CD4-positive, alpha-beta T cell treated with Interleukin-6 at 100 ng/mL for 8 hours (primary cell): Measurements from ENCODE around the gene PADI6.
A peak's percentile ranks its signal among the peaks of the same experiment; 100 is the strongest.
"Not testable (repeated sequence)": the region's sequence is repeated elsewhere in the genome, so short reads cannot be mapped to it uniquely, and the experiment has no call there.

Experiments used
- DNase-seq: peaks from one replicate; pipeline ENCODE4 v3.0.0-alpha.2; 2020; ENCODE audit warnings: mixed read lengths, low spot score

PADI6 gene

DNA sequence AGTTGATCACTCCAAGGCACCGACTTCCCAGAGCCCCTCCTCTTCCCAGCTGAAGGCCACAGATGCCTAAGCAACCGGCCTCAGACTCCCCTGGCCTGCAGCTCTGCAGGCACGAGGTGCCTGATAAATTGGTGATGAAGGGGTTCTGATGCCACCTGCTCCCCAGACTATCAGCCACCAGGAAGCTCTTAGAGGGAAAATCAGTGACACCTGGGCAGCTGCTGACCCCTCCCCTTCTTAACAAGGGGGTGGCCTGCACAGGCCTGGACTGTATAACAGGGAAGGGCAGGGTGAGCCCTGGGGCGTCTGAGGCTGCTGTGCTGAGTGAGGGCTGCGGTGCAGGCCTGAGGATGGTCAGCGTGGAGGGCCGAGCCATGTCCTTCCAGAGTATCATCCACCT is at the start of gene PADI6:
Gene PADI6, plus strand, starts transcription at position 301 of the 400 bp plus-strand sequence. Its CDS starts 50 bp downstream, at position 351.
- DNase-seq, result no peak

DNA sequence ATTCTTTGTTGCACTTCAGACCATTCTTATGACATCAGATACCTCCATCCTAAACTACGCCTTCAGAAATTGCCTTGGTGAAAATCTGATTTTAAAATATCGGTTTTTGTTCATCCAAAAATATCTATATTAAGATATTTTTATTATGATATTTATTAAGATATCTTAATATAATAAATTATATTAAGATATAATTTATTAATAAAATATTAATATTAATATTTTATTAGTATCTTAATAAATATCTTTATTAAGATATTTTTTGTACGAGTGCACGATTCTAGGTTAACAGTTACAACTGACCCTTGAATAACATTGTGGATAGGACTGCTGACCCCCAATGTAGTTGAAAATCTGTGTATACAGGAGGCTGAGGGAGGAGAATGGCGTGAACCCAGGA is 43.1 kb upstream of the PADI6 start:
- DNase-seq, result no peak

DNA sequence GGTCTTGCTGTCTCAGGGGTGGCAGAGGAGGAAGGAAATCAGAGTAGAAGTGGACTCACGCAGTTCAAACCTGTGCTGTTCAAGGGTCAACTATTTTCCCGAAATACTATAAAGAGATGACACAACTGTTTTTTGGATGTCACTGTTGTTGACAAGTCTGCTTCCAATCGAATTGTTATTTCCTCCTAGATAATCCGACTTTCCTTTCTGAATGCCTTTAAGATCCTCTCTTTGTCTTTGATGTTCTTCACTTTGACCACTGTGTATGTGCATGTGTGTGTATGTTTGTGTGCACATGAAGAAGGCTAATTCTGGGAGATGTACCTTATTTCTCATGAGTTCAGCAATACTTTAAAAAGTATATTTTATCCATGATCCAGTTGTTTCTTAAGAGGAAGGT is 42.4 kb upstream of the PADI6 start:
- DNase-seq, result no peak

DNA sequence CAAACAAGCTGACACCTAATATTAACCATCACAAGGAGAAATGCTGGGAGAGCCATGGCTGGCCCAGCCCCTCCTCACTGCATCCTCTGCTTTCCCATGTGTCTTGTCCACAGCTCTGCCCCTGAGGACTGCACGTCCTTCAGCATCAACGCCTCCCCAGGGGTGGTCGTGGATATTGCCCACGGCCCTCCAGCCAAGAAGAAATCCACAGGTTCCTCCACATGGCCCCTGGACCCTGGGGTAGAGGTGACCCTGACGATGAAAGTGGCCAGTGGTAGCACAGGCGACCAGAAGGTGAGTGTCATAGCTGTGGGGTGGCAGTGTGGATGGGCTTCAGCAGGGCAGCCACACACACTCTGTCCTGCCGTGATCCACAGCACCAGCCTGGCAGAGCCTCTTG is 41.1 kb upstream of the PADI6 start:
- no peak for DNase-seq

DNA sequence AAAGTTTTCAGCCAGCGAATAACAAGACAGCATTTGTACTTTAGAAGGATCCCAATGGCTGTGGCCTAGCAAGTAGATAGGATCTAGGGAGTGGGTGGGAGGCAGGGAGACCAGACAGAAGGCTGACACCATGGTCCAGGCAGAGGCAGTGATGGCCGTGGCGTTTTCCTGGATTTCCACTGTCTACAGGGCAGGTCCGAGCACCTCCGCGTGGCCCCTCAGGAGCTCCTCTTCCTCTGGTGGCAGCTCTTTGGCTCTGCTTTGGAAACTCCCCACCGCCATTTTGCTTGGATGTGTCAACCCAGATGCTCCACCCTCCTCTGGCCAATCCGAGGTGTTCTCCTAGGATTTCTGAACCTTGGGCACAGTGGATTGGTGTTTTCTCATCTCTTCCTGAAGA is 38.9 kb upstream of the PADI6 start:
- no peak for DNase-seq

DNA sequence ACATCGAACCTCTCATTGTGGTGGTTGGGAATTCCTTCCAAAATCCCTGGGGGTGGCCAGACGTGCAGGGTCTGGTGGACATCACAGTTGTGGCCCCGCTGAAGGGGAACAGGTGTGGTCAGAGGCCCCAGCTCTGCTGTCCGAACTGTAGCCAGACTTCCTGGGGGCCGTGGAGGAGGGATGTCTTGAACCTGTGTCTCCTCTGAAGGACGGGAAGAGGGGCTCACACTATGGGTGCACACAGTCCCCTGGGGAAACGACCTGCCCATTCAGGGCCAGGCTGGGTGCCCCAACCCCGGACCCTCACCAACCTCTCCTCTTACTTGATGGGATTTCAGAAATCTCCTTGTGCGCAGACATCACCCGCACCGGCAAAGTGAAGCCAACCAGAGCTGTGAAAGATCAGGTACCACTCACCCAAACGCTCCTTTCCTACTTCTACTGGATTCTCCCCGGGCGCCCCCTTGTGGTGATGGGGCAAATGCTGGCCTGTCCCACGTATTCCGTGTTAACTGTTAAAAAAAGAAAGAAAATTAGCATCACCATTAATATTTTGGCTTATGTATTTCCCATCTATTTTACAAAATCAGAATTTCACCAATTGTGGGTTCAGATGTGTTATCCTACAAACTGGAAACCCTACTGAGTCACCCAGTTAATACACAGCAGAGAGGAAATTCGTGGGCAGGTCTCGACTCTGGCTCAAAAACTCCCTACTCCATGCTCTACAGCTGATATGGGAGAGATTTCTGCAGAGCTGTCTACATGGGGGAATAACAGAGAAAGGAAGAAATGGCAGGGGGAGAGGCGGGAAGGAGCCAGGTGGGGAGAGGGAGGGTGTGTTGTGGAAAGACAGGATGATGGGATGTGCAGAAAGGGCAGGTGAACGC is 35.9 kb upstream of the PADI6 start:
- peak; percentile 33 for DNase-seq

DNA sequence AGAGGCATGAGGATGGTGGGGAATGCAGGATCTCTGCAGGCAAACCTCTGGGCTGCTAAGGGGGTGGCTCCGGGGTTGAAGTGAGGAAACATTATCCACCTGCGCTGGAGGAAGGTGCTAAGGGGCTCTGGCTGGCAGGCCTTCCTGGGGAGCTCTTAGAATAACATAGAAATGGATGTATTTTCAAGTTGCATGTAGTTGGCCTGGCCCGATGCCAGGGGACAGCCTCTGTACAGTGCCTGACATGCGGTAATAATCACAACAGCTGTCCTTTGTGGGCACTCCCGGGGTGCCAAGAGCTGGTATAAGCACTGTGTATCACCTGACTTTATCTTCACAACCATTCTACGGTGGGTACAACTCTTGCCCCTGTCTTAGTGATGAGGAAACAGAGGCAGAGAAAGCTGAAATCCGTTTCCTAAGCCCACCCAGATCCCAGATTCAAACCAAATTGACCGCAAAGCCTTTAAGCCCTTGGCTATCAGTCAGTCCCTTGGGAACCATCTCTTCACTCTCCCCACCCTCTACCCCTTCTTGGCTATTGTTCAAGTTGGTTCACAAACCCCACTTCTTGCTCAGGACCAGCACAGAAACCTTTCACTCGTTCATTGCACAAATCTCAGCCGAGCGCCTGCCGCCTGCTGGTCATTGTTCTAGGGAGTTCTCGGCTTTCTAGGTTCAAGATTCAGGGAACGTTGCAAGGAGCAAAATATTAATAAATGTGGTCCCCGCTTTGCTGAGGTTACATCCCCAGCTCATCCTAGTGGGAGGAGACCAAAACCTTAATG is 33.1 kb upstream of the PADI6 start:
- DNase-seq, result no peak

DNA sequence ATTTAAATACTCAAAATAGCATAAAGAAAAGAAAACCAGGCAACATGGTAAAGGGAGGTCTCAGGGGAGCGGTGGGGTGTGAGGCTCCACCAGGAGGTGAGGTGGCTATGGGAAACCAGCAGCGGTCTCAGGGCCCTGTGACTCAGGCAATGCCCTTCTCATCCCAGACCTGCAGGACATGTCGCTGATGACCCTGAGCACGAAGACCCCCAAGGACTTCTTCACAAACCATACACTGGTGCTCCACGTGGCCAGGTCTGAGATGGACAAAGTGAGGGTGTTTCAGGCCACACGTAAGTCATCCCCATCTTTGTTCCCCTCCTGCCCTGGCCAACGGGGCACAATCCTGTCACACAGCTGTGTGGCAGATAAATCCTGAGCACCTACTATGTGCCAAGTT is 32.5 kb upstream of the PADI6 start:
- DNase-seq, result no peak

DNA sequence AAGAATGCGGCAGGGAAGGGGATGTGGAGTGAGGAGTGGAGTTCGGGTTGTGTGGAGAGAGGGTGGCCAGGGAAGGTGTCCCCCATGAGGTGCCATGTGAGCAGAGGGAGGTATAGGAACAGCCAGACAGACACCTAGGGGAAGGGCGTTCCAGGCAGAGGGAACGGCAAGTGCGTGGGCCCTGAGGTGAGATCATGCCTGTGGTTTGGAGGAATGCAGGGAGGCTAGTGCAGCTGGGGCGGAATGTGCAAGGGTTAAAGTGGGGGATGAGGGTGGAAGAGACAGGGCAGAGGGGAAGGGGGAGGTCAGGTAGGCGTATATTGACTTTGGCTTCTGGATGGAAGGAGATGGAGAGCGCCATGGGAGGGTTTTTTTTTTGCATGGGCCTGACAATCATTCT is 31.6 kb upstream of the PADI6 start:
- DNase-seq, result no peak

DNA sequence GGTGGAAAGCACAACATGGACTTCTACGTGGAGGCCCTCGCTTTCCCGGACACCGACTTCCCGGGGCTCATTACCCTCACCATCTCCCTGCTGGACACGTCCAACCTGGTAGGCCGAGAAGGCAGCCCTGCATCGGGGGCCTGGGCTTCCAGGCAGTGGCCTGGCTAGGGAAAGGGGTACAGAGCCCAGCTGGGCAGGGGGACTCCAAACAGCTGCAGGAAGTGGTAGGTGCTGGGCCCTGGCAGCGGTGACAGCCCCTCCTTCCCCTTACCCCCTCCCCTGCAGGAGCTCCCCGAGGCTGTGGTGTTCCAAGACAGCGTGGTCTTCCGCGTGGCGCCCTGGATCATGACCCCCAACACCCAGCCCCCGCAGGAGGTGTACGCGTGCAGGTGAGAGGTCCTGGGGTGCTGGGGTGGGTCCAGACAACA is 30.0 kb upstream of the PADI6 start:
- DNase-seq, result no peak

DNA sequence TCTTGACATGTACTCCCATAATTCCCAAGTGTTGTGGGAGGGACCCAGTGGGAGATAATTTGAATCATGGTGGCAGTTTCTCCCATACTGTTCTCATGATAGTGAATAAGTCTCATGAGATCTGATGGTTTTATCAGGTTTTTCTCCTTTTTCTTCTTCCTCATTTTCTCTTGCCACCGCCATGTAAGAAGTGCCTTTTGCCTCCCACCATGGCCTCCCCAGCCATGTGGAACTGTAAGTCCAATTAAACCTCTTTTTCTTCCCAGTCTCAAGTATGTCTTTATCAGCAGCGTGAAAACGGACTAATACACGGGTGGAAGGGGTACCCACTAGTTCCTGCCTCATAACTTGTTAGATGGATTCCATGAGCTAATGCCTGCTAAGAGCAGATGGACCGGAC is 26.5 kb upstream of the PADI6 start:
- not testable (repeated sequence) for DNase-seq

DNA sequence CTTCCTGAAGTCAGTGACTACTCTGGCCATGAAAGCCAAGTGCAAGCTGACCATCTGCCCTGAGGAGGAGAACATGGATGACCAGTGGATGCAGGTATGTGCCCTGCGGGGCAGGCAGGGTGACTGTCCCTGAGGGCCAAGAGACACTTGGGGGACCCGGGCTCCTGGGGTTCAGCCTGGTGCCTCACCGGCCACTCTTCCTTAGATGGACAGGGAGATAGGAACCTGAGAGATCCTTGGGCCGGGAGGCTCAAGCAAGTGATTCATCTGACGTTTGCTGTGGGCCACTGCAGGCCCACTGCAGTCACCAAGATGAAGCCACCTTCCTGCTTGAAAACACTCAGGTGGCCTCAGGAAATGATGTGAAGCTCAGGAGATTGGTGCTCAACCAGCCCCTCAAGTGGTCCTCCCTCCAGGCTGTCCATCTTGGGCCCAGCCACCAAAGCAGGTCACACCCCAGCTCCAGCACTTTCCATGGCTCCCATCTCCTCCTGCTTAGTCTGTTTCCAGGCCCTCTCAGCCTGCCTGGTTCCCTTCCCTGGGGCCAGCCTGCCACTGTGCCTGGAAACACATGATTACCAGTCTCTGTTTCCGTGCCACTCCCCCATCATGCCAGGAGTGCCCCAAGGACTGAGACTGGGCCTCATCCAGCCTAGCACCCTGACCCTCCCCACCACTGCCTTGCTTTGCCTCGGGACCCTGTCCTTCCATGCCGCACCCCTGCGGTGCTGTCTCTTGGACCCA is 25.8 kb upstream of the PADI6 start:
- DNase-seq, result no peak

DNA sequence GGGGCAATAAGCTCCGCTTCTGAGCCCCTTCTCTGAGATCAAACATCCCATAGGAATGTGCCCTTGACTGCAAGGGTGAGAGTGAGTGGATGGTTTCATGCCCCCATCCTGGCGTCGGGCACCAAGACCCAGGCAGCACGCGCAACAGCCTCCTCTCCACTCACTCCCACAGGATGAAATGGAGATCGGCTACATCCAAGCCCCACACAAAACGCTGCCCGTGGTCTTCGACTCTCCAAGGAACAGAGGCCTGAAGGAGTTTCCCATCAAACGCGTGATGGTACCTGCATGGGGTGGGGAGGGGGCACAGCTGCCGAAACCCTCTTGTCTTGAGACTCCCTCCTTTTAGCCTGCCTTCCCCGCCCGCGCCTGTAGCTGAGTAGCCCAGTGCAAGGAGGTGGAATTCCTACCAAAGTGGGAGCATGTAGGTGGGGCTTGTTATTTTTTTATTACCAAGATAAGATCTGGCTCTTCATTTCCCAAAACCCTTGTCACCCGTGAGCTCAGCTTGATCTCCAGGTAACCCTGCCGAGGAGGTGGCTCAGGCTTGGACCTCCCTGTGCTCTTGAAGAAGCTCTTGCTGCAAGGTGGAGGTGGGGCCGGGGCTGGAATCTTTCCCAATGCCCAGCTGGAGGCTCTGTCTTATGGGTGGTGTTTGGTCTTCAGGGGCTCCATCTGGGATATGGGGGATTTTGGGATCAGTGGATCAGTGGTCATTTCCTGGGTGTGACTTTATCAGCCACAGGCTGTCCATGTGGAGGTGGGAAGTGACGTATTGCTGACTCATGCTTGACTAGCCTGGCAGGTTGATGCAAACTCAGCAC is 24.0 kb upstream of the PADI6 start:
- no peak for DNase-seq

DNA sequence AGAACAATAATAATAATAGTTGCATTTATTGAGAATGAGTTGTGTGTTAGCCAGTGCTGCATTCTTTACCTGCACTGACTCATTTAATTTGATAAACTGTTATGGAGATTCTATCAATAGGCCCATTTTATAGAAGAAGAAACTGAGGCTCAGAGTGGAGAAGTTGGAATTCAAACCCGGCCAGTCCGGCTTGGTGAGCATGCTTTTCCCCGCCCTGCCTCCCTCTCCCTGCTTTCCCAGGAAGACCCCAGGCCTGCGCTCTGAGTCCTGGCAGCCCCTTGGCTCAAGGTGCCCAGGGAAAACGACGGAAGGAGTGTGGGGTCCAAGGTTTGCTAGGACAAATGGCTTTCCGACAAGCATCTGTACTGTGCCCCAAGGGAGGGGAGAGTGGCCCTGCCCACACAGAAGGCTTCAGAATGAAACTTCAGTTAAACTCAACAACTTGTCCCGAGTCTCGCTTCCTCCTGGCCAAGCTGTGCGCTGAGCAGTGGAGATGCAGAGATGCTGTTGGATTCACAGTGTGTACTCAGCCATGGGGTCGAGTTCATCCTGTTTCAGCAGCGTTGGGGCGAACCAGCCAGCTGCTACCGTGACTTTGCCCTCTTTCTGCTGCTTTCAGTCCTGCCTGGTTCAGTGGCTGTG is 23.3 kb upstream of the PADI6 start:
- DNase-seq, result no peak

DNA sequence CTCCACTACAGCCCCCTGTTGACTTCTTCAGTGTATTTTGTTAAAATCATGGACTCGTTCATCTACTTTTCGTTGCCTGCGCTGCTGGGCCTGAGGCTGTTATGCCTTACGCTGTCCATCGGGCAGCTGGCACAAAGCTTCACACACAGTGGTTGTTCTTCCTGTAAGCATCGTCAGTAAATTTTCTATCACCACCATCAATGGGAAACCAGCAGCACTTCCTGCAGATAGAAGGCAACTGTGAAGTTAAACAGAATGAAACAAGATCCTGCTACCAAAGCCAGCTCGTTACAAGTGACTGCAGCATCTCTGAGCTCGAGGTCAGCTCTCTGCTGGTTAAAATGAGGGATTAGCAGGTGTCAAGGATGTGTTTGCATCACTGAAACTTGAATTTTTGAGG is 21.9 kb upstream of the PADI6 start:
- no peak for DNase-seq

DNA sequence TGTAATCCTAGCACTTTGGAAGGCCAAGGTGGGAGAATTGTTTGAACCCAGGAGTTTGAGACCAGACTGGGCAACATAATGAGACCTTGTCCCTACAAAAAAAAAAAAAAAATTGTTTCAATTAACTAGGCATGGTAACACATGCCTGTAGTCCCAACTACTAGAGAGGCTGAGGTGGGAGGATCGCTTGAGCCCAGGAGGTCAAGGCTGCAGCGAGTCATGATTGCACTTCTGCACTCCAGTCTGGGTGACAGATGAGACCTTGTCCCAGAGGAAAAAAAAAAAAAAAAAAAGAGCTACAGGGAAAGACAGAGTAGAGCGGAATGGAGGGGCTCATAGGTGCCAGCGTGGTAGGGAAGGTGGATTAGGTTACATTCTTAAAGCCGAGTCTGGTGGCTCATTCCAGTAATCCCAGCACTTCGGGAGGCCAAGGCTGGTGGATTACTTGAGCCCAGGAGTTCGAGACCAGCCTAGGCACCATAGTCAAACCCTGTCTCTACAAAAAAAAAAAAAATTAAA is 21.0 kb upstream of the PADI6 start:
- DNase-seq, result no peak

DNA sequence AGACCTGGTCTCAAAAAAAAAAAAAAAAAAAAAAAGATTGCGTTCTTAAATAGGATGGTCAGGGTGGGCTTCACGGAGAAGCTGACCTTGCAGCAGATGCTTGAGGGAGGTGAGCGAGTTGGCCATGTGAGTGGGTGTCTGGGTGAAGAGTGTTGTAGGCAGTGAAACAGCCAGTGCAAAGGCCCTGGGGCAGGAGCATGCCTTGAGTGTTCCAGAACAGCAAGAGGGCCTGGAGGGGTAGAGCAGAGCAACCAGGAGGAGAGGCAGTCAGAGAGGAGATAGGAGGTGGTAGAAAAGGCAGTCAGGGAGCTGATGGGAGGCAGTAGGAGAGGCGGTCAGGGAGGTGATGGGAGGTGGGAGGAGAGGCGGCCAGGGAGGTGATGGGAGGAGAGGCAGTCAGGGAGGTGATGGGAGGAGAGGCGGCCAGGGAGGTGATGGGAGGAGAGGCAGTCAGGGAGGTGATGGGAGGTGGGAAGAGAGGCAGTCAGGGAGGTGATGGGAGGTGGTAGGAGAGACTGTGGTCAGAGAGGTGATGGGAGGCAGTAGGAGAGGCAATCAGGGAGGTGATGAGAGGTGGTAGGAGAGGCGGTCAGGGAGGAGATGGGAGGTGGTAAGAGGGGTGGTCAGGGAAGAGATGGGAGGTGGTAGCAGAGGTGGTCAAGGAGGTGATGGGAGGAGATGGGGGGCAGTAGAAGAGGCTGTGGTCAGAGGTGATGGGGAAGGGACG is 20.2 kb upstream of the PADI6 start:
- DNase-seq, result no peak

DNA sequence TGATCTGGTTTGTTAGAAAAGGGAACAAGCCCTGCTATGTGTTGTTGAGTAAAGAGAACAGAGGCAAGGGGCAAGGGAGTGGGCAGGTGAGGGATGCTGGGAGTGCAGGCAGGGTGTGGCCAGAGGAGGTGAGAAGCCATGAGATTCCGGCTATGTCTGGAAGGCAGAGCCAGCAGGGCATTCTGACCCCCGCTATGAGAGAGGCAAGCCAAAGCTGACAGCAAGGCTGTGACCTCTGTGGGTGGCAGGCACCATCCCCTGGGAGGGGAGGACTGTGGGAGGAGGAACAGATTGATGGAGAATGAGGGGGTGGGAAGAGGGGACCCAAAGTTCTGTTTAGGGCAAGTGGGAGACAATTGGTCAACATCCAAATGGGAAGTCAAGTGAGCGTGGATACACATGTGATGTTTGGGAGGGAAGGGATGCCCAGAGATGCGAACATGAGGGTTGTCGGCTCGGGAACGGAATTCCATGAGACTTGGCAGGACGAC is 19.5 kb upstream of the PADI6 start:
- no peak for DNase-seq

DNA sequence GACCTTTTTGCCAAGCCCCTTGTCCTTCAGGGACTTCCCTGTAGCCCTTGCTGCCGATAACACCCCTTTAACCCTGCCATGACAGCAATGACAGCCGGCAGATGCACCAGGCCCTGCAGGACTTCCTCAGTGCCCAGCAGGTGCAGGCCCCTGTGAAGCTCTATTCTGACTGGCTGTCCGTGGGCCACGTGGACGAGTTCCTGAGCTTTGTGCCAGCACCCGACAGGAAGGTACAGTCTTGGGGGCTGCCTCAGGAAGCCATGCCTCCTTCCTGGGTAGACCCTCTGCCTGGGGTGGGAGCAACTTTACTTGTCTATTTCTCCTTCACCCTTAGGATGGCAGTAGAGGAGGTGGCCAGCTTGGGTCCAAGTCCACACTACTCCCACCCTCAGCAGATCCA is 16.1 kb upstream of the PADI6 start:
- no peak for DNase-seq

DNA sequence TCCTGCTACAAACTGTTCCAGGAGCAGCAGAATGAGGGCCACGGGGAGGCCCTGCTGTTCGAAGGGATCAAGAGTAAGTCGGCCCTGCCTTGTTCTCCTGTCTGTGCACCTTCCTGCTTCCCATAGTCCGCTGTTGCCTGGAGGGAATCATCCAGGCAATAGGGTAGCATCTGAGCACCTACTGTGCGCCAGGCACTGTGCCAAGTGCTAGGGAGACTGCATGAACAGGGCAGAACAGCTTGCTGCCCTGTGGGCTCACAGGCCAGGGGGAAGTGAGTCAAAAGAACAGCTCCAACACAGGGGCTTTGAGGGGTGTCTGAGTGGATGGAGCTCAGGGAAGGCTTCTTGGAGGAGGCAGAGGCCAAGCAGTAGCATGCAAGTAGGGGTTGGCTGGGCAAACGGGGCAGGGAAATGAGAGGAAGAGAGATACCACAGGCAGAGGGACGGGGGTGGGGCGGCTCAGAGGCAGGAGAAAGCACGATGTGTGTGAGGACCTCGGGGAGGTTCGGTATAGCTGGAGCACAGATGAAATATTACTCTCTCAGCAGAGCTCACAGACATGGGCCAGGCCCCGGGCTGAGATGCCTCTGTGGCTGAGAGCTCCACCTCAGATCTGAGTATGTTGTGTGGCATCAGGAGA is 15.5 kb upstream of the PADI6 start:
- DNase-seq, result no peak
